Astrocyte of the cerebellum (primary cell): ENCODE data around the gene RAB11FIP4.

ENCODE experiments used
- DNase-seq: peaks from one replicate; pipeline ENCODE4 v3.0.0-alpha.2; 2011; ENCODE audit warnings: low read depth
- H3K4me3 ChIP-seq: 2 replicates; pipeline ENCODE4 v1.5.1; 2011; ENCODE audit warnings: mild to moderate bottlenecking, low read depth, low read length, moderate library complexity
- CTCF ChIP-seq: IDR thresholded peaks from 2 replicates; pipeline ENCODE4 v1.5.1; 2012; ENCODE audit warnings: low read length, low read depth, moderate library complexity, mild to moderate bottlenecking; ENCODE audit errors: missing control alignments
- in situ Hi-C: cut with HindIII; loops from 2 replicates; pipeline ENCODE4 v1.10.0; 2017; ENCODE audit warnings: low sequenced_read_pairs

RAB11FIP4 gene

GRCh38 chr17:31509095-31509804 lies 117.8 kb downstream of the RAB11FIP4 start:
- in situ Hi-C loops = no loop called here
- no peak overlapping the region for H3K4me3 ChIP-seq
- TF ChIP-seq CTCF = no peak
- no peak for DNase-seq

- H3K4me3 ChIP-seq = no peak overlapping the region
- in situ Hi-C loops = no loop called here
- no peak for TF ChIP-seq CTCF
- no peak for DNase-seq
These were observed 118.3 kb downstream of the RAB11FIP4 start for GRCh38 chr17:31509805-31510177.

- TF ChIP-seq CTCF = no peak
- in situ Hi-C loops = no loop called here
- H3K4me3 ChIP-seq = no peak overlapping the region
- no peak for DNase-seq
These were observed 119.1 kb downstream of the RAB11FIP4 start for GRCh38 chr17:31510308-31511194.

- TF ChIP-seq CTCF = no peak
- no peak for DNase-seq
- in situ Hi-C loops = no loop called here
- no peak overlapping the region for H3K4me3 ChIP-seq
These were observed 119.7 kb downstream of the RAB11FIP4 start for GRCh38 chr17:31511195-31511578.

GRCh38 chr17:31511580-31511979 lies 120.1 kb downstream of the RAB11FIP4 start:
- no peak for TF ChIP-seq CTCF
- DNase-seq = no peak
- in situ Hi-C loops = no loop called here
- H3K4me3 ChIP-seq = no peak overlapping the region

GRCh38 chr17:31512104-31512740 lies 120.7 kb downstream of the RAB11FIP4 start:
- no peak overlapping the region for H3K4me3 ChIP-seq
- DNase-seq = no peak
- in situ Hi-C loops = no loop called here
- no peak for TF ChIP-seq CTCF
